IMR-90 (cell line): ENCODE results near the gene FBXL13. TPM values are rescaled to one million over a fixed set of nuclear protein-coding genes. Genes with fewer than 3 reads are reported as not detected.

ENCODE experiments used
- ATAC-seq: fragments of 200-7000 bp; cut with Tn5 transposase; 2 replicates; pipeline ENCODE4 v1.9.1; 2020; ENCODE audit warnings: low read depth, mild to moderate bottlenecking, moderate library complexity
- BruUV-seq: library from RNA; stranded (reverse); fragments of 400-500 nt; replicated peaks from 2 replicates; lab custom pipeline; 2021; lab: Mats Ljungman, UMichigan
- CTCF ChIA-PET: fragments of 300-600 bp; formaldehyde crosslinking; extraction: SDS; loops from one replicate; lab custom pipeline; 2021; ENCODE audit warnings: antibody characterized with exemption; lab: Yijun Ruan, JAX
- POLR2A ChIA-PET: fragments of 300-600 bp; sonication (Branson Sonifier 250); formaldehyde crosslinking; loops from one replicate; lab custom pipeline; 2022; ENCODE audit warnings: antibody characterized with exemption; ENCODE audit not compliant: unreplicated experiment; lab: Charles Lee
- DNase-seq: peaks from one replicate; pipeline ENCODE4 v3.0.0; 2013
- H2AFZ ChIP-seq: replicated peaks from 2 replicates; pipeline ENCODE3; 2013; ENCODE audit warnings: low read length, mild to moderate bottlenecking; ENCODE audit not compliant: poor library complexity
- H2AK5ac ChIP-seq: 2 replicates; pipeline ENCODE4 v1.6.1; 2013; ENCODE audit warnings: low read depth, low read length, inconsistent platforms
- H2AK9ac ChIP-seq: replicated peaks from 2 replicates; pipeline ENCODE3; 2013; ENCODE audit warnings: mild to moderate bottlenecking, low read depth, low read length, moderate library complexity; ENCODE audit not compliant: poor library complexity
- H2BK120ac ChIP-seq: 2 replicates; pipeline ENCODE4 v1.6.1; 2013; ENCODE audit warnings: low read depth, low read length, inconsistent platforms
- H2BK15ac ChIP-seq: 3 replicates; pipeline ENCODE4 v1.6.1; 2013; ENCODE audit warnings: low read depth, low read length, inconsistent platforms
- H2BK20ac ChIP-seq: 2 replicates; pipeline ENCODE4 v1.6.1; 2013; ENCODE audit warnings: low read depth, mild to moderate bottlenecking, inconsistent platforms, low read length, moderate library complexity
- H2BK5ac ChIP-seq: 2 replicates; pipeline ENCODE4 v1.6.1; 2013; ENCODE audit warnings: mild to moderate bottlenecking, low read depth, low read length, inconsistent platforms; ENCODE audit not compliant: poor library complexity, severe bottlenecking
- H3K14ac ChIP-seq: replicated peaks from 2 replicates; pipeline ENCODE4 v1.6.1; 2013; ENCODE audit warnings: low read depth, low read length, inconsistent platforms
- H3K18ac ChIP-seq: 2 replicates; pipeline ENCODE4 v1.6.1; 2013; ENCODE audit warnings: low read depth, low read length, control low read depth
- H3K23ac ChIP-seq: 2 replicates; pipeline ENCODE4 v1.6.1; 2013; ENCODE audit warnings: low read depth, low read length, inconsistent platforms
- H3K27ac ChIP-seq: 2 replicates; pipeline ENCODE4 v1.5.1; 2013; ENCODE audit warnings: mild to moderate bottlenecking, control low read depth, low read length; ENCODE audit not compliant: insufficient read depth
- H3K27me3 ChIP-seq: 2 replicates; pipeline ENCODE4 v1.6.1; 2013; ENCODE audit warnings: low read length; ENCODE audit not compliant: control insufficient read depth, insufficient read depth
- H3K36me3 ChIP-seq: 2 replicates; pipeline ENCODE4 v1.6.1; 2013; ENCODE audit warnings: low read length, mixed read lengths; ENCODE audit not compliant: control insufficient read depth, insufficient read depth
- H3K4ac ChIP-seq: 2 replicates; pipeline ENCODE4 v1.6.1; 2013; ENCODE audit warnings: low read depth, low read length, inconsistent platforms
- H3K4me1 ChIP-seq: 2 replicates; pipeline ENCODE4 v1.6.1; 2013; ENCODE audit warnings: low read length, mixed read lengths; ENCODE audit not compliant: control insufficient read depth, insufficient read depth
- H3K4me2 ChIP-seq: 2 replicates; pipeline ENCODE4 v1.6.1; 2013; ENCODE audit warnings: low read depth, mild to moderate bottlenecking, control low read depth, low read length, moderate library complexity
- H3K4me3 ChIP-seq: 2 replicates; pipeline ENCODE4 v1.5.1; 2013; ENCODE audit warnings: low read depth, mild to moderate bottlenecking, control low read depth, low read length, moderate library complexity; ENCODE audit not compliant: insufficient read depth
- H3K56ac ChIP-seq: 2 replicates; pipeline ENCODE4 v1.6.1; 2013; ENCODE audit warnings: low read length, inconsistent platforms; ENCODE audit not compliant: insufficient read depth; ENCODE audit errors: extremely low read depth
- H3K79me1 ChIP-seq, 2 experiments: 2 replicates each; pipeline ENCODE4 v1.6.1; 2013; ENCODE audit warnings: low read length in 2 of 2, inconsistent platforms in 1 of 2, low read depth in 1 of 2
- H3K9ac ChIP-seq: 2 replicates; pipeline ENCODE4 v1.6.1; 2013; ENCODE audit warnings: low read depth, low read length, control low read depth
- H3K9me1 ChIP-seq: 2 replicates; pipeline ENCODE4 v1.6.1; 2013; ENCODE audit warnings: low read length, inconsistent platforms; ENCODE audit not compliant: insufficient read depth
- H3K9me3 ChIP-seq: 2 replicates; pipeline ENCODE4 v1.6.1; 2013; ENCODE audit warnings: low read length; ENCODE audit not compliant: control insufficient read depth, insufficient read depth
- H4K20me1 ChIP-seq: 2 replicates; pipeline ENCODE4 v1.6.1; 2013; ENCODE audit warnings: low read length, inconsistent platforms; ENCODE audit not compliant: insufficient read depth
- H4K5ac ChIP-seq: 2 replicates; pipeline ENCODE4 v1.6.1; 2013; ENCODE audit warnings: mild to moderate bottlenecking, low read depth, low read length, control low read depth
- H4K8ac ChIP-seq, 2 experiments: 2 replicates each; pipeline ENCODE4 v1.6.1; 2013; ENCODE audit warnings: low read depth in 2 of 2, low read length in 2 of 2, control low read depth in 1 of 2, inconsistent platforms in 1 of 2
- H4K91ac ChIP-seq: 2 replicates; pipeline ENCODE4 v1.6.1; 2013; ENCODE audit warnings: low read depth, low read length, inconsistent platforms; ENCODE audit not compliant: insufficient read depth
- CEBPB ChIP-seq: IDR thresholded peaks from 2 replicates; pipeline ENCODE4 v1.6.1; 2012; ENCODE audit warnings: low read depth, low read length, improper control_type of control experiment
- CHD1 ChIP-seq: IDR thresholded peaks from 2 replicates; pipeline ENCODE4 v1.6.1; 2012; ENCODE audit warnings: low read depth, low read length, improper control_type of control experiment
- MAZ ChIP-seq: IDR thresholded peaks from 2 replicates; pipeline ENCODE4 v1.6.1; 2012; ENCODE audit warnings: low read depth, mild to moderate bottlenecking, low read length, improper control_type of control experiment, moderate library complexity, borderline replicate concordance
- MXI1 ChIP-seq: IDR thresholded peaks from 2 replicates; pipeline ENCODE4 v1.6.1; 2012; ENCODE audit warnings: low read depth, mild to moderate bottlenecking, low read length, moderate library complexity, borderline replicate concordance
- NFE2L2 ChIP-seq: fragments of 150-350 bp; IDR thresholded peaks from 2 replicates; pipeline ENCODE4 v1.6.1; 2016; ENCODE audit warnings: low read depth, mild to moderate bottlenecking, low read length
- WGBS, 2 experiments: methylation state at CpG; one replicate each; pipeline versions ENCODE4 v1.1.5 to v1.1.7; 2013; ENCODE audit warnings: missing lambda C conversion rate in 2 of 2; ENCODE audit not compliant: insufficient read length in 1 of 2; ENCODE audit errors: extremely low coverage in 2 of 2; 5-methylcytosine and 5-hydroxymethylcytosine counted together
- dilution Hi-C: fragments of 300-500 bp; cut with HindIII; formaldehyde crosslinking; loops from one replicate; pipeline ENCODE4 v1.14.3; 2018; ENCODE audit warnings: low sequenced_read_pairs; ENCODE audit not compliant: unreplicated experiment
- in situ Hi-C: fragments of 300-500 bp; cut with MboI; formaldehyde crosslinking; loops from 3 replicates; pipeline ENCODE4 v1.14.3; 2019; ENCODE audit warnings: low sequenced_read_pairs, inconsistent platforms, mixed read lengths
- intact Hi-C: fragments of 100-400 bp; cut with micrococcal nuclease; formaldehyde crosslinking; loops from 2 replicates; pipeline ENCODE4 v1.10.0; 2022
- polyA plus RNA-seq, 3 experiments: library from polyadenylated mRNA; depleted of rRNA; stranded (reverse); fragments of >200 nt; gene quantifications; 2 replicates each; pipeline ENCODE4 v1.2.3, GENCODE V29; 2012; ENCODE audit warnings: low replicate concordance in 1 of 3
- total RNA-seq: library from RNA; depleted of rRNA; stranded (reverse); fragments of >200 nt; gene quantifications from 2 replicates; pipeline ENCODE4 v1.2.3, GENCODE V29; 2012

Gene FBXL13
- total and polyA plus RNA-seq, 2 of the 4 experiments (the other 2 are of a cell fraction): 0.24 to 0.36 TPM

DNA sequence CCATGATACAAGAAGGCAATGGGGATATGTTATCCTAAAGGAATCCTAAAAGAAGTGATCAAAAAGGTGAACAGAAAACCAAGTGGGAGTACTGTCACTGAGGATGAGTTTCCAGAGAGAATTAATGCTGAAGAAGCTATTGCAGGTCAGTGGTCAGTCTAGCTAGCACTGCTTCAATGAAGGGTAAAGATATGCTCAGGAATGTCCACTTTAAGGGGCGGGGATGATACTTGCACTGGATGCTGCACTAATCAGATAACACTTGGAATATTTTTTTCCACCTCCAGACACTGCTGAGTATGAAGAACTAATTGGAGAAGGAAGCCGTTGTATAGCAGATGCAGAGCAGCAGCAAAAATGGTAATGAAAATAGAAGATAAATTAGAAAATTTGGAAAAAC lies 86.5 kb downstream of the FBXL13 start:
- Histone ChIP-seq H3K9ac (no peak overlapping the region), H3K23ac (no peak overlapping the region), H2BK5ac (no peak overlapping the region), H4K20me1 (no peaks in the 10 kb centered on the region), H3K14ac (no peak overlapping the region), H3K4ac (no peak overlapping the region), H3K56ac (no peak overlapping the region), H3K79me1 (no peaks in the 10 kb centered on the region), H3K4me1 (peaks cover 18% of the 10 kb centered on the region), H4K91ac (no peak overlapping the region), H2AFZ (no peak overlapping the region), H3K36me3 (no peaks in the 10 kb centered on the region), H2AK9ac (no peak overlapping the region), H2BK120ac (no peak overlapping the region), H2BK20ac (no peak overlapping the region), H3K27ac (no peak overlapping the region), H3K18ac (no peak overlapping the region), H3K9me1 (peaks cover 12% of the 10 kb centered on the region), H4K8ac (no peak overlapping the region), H3K4me3 (no peak overlapping the region), H3K4me2 (no peak overlapping the region), H3K27me3 (no peaks in the 10 kb centered on the region), H3K9me3 (no peaks in the 10 kb centered on the region), H2AK5ac (no peak overlapping the region), H2BK15ac (no peak overlapping the region), H4K5ac (no peak overlapping the region)
- intact Hi-C loops: no loop called here
- no peak for TF ChIP-seq CHD1
- no peak for TF ChIP-seq MAZ
- no peak for TF ChIP-seq CEBPB
- TF ChIP-seq MXI1: no peak
- no peak for TF ChIP-seq NFE2L2
- no peak for ATAC-seq
- ChIA-PET POLR2A (no interaction called here), CTCF (no interaction called here)
- dilution Hi-C loops: no loop called here
- BruUV-seq: no TSS peak
- no peak for DNase-seq
- in situ Hi-C loops: no loop called here
- WGBS, 2 experiments: no CpG with 5 or more reads among the region's 2 CpGs
